Airway epithelial cell (primary cell): ENCODE results near the gene DPH3. TPM values are rescaled to one million over a fixed set of nuclear protein-coding genes. Genes with fewer than 3 reads are reported as not detected.

Experiments used
- total RNA-seq: library from RNA; depleted of rRNA; stranded (reverse); fragments of >200 nt; gene quantifications from 2 replicates; pipeline ENCODE4 v1.2.3, GENCODE V29; 2015

Gene DPH3
- total RNA-seq: 9.5 and 10.0 TPM in 2 replicates

DNA sequence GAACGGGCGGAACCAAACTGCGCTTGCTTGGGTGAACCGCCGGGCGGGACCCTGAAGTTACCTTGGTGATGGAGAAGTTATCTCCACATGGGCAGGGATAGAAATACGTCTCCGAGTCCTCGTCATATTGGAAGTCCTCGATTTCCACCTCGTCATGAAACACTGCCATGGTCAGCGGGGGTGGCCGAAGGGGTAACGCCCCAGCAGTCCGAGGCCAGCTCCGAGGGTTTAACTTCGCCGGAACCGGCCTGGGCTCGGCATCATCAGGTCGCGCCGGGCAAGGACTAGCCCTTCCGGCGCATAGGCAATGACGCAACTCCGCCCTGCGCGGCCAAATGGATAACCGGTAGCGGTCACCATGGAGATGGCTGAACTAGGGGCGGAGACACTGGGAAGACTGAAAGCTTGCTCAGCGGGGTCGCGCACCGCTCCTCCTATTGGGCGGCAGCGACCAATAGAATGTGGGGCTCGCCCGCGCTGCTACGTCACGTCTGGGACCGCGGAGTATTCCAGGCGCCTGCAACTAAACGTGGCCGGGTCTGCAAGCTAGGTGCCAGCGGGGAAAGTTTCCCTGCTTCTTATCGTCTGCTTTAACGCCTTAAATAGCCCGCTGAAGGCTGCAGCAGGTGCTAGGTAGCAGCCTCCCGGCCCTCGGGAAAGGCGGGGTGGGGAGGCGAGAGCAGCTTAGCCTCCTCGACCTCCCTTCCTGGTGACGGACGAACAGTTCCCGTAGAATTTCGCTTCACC, at the start of gene DPH3, which contains the start of gene OXNAD1:
TSS of gene DPH3 (minus strand) at position 236 of the 747 bp plus-strand sequence. CDS start at position 169, 67 bp downstream.
TSS of gene OXNAD1 (plus strand) at position 505 of the 747 bp plus-strand sequence. CDS start 5,741 bp downstream, outside the sequence.

Other genes starting within 250 kb of the DPH3 start
- gene GALNT15, start 90.3 kb downstream of the DPH3 start, total RNA-seq: 0.14 and 0.42 TPM in 2 replicates
- gene OXNAD1, start 269 bp upstream of the DPH3 start, total RNA-seq: 10.2 and 14.2 TPM in 2 replicates
- gene RFTN1, start 248.8 kb upstream of the DPH3 start, total RNA-seq: 16.0 and 24.4 TPM in 2 replicates